Lower leg skin (tissue), 4 donors: ENCODE results near the gene PIGN. TPM values are rescaled to one million over a fixed set of nuclear protein-coding genes. Genes with fewer than 3 reads are reported as not detected.
A peak's percentile ranks its signal among the peaks of the same experiment; 100 is the strongest.

Experiments used
- DNase-seq, 2 donors: peaks; one replicate each; pipeline ENCODE4 v3.0.0-alpha.2; 2019; ENCODE audit warnings: low spot score in 2 of 2
- H3K4me3 ChIP-seq: fragments of 200-600 bp; sonication (generic); 2 replicates; pipeline ENCODE4 v1.5.1; 2017; ENCODE audit warnings: mild to moderate bottlenecking, low read depth; ENCODE audit not compliant: poor library complexity, severe bottlenecking
- POLR2A ChIP-seq, 2 donors: fragments of 450-650 bp; IDR thresholded peaks; one replicate each; pipeline ENCODE4 v1.6.1; 2016 to 2017; ENCODE audit warnings: antibody characterized with exemption in 2 of 2, mild to moderate bottlenecking in 1 of 2, moderate library complexity in 1 of 2
- WGBS, 2 donors: methylation state at CpG; one replicate each; pipeline ENCODE4 v1.1.5; 2018; 5-methylcytosine and 5-hydroxymethylcytosine counted together
- intact Hi-C: fragments of 100-400 bp; cut with DNase I; formaldehyde crosslinking; loops from one replicate; pipeline ENCODE4 v1.15.0; 2023; ENCODE audit warnings: low total_unique reads
- total RNA-seq, 4 donors: library from RNA; depleted of rRNA; stranded (reverse); fragments of >200 nt; gene quantifications; one replicate each; pipeline ENCODE4 v1.1.0, GENCODE V29; 2016
- TF ChIP-seq, protein P1 (sequence below), 3 donors: fragments of 450-650 bp; IDR thresholded peaks; one replicate each; pipeline ENCODE4 v1.5.1; 2016; ENCODE audit warnings: antibody characterized with exemption in 3 of 3, mild to moderate bottlenecking in 3 of 3, moderate library complexity in 2 of 3

The PIGN gene
- total RNA-seq, 4 donors from 2014 or later: 23.6 to 35.6 (median 31.7) TPM

DNA sequence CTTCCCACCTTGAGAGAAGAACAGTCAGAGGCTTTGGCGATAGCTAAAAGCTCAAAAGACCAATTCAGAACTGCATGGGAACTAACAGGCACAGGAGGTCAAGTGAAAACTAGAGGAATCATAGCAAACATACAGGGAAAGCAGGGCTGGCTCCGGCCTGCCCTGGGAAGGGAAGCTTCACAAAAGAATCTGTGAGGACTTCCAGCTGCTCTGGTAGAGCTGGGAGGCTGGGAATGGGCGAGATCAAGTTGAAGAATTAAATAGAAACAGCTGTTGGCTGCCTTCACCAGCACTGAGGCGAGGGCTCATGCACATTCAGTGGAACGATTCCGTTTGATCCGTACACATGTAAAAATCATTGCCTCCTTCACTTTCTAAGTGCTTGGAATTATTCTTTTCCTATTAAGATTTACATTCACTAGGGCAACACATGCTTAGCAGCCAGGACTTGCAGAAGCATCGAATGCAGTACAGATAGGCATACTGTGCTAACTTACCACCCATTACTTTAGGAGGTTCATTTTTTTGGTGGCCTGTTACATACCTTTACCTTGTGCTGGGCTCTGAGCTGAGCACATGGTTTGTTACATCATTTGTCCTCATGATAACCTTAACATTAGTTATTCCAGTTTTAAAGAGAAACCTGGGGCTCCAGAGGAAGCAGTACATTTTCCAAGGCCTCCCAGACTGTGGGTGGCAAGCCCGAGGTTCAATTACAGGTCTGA lies 168.7 kb downstream of the PIGN start:
- intact Hi-C loops: no loop called here
- TF ChIP-seq, protein P1, sequence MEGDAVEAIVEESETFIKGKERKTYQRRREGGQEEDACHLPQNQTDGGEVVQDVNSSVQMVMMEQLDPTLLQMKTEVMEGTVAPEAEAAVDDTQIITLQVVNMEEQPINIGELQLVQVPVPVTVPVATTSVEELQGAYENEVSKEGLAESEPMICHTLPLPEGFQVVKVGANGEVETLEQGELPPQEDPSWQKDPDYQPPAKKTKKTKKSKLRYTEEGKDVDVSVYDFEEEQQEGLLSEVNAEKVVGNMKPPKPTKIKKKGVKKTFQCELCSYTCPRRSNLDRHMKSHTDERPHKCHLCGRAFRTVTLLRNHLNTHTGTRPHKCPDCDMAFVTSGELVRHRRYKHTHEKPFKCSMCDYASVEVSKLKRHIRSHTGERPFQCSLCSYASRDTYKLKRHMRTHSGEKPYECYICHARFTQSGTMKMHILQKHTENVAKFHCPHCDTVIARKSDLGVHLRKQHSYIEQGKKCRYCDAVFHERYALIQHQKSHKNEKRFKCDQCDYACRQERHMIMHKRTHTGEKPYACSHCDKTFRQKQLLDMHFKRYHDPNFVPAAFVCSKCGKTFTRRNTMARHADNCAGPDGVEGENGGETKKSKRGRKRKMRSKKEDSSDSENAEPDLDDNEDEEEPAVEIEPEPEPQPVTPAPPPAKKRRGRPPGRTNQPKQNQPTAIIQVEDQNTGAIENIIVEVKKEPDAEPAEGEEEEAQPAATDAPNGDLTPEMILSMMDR (IDR thresholded peaks at IDR 0.05): no peak
- no peak for TF ChIP-seq POLR2A (IDR thresholded peaks at IDR 0.05)
- H3K4me3 ChIP-seq: no peak overlapping the region
- WGBS, 2 donors: 56% methylated on average over 9 of the region's 9 CpGs
- DNase-seq: peak; percentile 21 to 87

DNA sequence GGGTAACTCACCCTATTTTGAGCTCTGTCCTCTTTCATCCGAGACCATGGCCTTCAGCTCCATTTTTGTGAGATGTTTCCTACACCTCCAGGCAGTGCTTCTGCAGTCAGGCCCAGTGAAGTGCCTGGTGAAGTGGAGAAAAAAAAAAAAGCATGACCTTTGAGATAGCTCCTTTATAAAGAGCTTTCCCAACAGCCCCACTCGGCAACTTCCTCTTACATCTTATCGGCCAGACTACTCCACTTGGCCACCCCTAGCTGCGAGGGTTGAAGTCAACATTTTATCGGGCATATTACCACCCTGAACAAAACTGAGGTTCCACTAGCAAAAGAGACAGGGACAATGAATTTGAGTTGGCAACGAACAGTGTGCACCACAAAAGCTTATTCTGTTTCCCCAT lies 169.2 kb downstream of the PIGN start:
- no peak for DNase-seq
- intact Hi-C loops: no loop called here
- 55 to 67% methylated on average over 6 of the region's 6 CpGs for WGBS, 2 donors
- TF ChIP-seq, protein P1 (IDR thresholded peaks at IDR 0.05): no peak
- no peak for TF ChIP-seq POLR2A (IDR thresholded peaks at IDR 0.05)
- no peak overlapping the region for H3K4me3 ChIP-seq

DNA sequence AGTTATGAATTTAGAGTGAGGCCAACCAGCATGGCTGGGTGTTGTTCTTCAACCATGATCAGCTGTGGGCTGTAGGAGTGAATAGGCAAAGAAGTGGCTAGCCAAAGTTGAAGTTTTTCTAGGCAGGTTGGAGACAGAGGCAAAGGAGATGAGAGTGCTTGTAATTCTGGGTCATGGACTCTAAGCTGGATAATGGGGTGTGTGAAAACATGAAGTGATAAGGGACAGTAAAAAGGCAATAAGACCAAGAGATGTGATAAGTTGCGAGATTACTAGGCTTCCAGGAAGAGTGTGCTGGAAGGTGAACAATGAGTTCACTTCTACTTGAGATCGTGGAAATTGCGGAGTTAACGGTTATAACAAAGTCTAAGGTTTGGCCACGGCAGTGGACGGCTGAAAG lies 175.4 kb downstream of the PIGN start:
- no peak for TF ChIP-seq POLR2A (IDR thresholded peaks at IDR 0.05)
- TF ChIP-seq, protein P1 (IDR thresholded peaks at IDR 0.05): no peak
- 93 to 96% methylated on average over 6 of the region's 6 CpGs for WGBS, 2 donors
- intact Hi-C loops: no loop called here
- no peak overlapping the region for H3K4me3 ChIP-seq
- DNase-seq: no peak

DNA sequence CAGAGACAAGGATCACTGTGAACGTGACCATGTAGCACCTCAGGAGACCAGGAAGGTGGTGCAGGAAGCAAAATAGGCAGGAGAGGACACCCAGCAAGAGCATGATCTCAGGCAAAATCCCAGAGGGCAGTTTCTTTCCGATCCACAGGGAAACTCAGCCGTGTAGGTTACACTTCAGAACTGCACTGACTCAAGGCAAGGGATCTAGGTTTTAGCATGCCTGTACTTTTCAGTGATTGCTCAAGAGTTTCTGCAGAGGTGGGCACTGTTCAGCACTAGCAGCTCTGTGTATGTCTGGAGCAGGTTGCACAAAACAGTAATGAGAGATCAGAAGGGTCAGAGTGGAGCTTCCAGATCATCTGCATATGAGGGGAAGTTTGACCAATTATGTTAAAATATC lies 177.3 kb downstream of the PIGN start:
- DNase-seq: no peak
- TF ChIP-seq, protein P1 (IDR thresholded peaks at IDR 0.05): no peak
- no peak for TF ChIP-seq POLR2A (IDR thresholded peaks at IDR 0.05)
- intact Hi-C loops: no loop called here
- no peak overlapping the region for H3K4me3 ChIP-seq
- 76 to 93% methylated on average over 3 of the region's 3 CpGs for WGBS, 2 donors

DNA sequence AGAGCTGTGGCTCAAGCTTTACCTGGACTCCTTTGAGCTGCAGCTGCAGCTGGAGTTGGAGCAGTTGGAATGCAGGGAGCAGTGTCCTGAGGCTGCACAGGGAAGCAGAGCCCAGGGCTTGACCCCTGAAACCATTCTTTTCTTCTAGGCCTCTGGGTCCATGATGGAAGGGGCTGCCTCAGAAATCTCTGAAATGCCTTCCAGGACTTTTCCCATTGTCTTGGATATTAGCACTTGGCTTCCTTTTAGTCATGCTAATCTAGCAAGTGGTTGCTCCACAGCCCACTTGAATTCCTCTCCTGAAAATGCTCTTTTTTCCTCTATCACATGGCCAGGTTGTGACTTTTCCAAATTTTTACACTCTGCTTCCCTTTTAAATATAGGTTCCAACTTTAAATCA lies 185.5 kb downstream of the PIGN start:
- TF ChIP-seq POLR2A (IDR thresholded peaks at IDR 0.05): no peak
- TF ChIP-seq, protein P1 (IDR thresholded peaks at IDR 0.05): no peak
- DNase-seq: no peak
- intact Hi-C loops: no loop called here

DNA sequence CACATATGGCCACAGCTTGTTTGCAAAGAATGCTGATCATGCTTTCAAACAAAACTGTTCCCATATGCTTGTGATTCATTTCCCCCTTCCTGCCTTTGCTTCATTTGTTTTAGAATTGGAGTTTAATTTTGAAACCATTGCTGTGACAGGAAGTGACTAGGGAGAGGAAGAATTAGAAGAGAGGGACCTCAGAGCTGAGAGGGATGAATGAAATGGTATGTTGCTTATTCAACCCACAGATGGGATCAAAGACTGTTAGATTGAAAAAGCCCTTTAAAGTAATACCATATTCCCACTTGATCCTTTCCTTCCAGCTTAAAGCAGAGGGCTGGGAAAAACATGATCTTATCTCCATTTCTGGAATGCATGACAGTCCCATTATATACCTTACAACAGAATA lies 187.9 kb downstream of the PIGN start:
- no peak for TF ChIP-seq POLR2A (IDR thresholded peaks at IDR 0.05)
- TF ChIP-seq, protein P1 (IDR thresholded peaks at IDR 0.05): no peak
- no peak for DNase-seq
- no peak overlapping the region for H3K4me3 ChIP-seq
- intact Hi-C loops: no loop called here

More for the DNA sequence above, 185.5 kb downstream of the PIGN start:
- H3K4me3 ChIP-seq: no peak overlapping the region
